Glutamatergic neuron (in vitro differentiated cells): ENCODE results near the gene CDH4. TPM values are rescaled to one million over a fixed set of nuclear protein-coding genes. Genes with fewer than 3 reads are reported as not detected.
"Not testable (repeated sequence)": the region's sequence is repeated elsewhere in the genome, so short reads cannot be mapped to it uniquely, and the experiment has no call there.

Experiments
- DNase-seq: peaks from one replicate; pipeline ENCODE4 v3.0.0; 2022
- H3K27ac Mint-ChIP-seq: one replicate; pipeline ENCODE4 v1.8.0; 2020; ENCODE audit warnings: mild to moderate bottlenecking, mixed read lengths, inconsistent platforms; ENCODE audit not compliant: unreplicated experiment
- H3K27me3 Mint-ChIP-seq: one replicate; pipeline ENCODE4 v1.8.0; 2020; ENCODE audit warnings: mild to moderate bottlenecking, moderate library complexity, mixed read lengths, inconsistent platforms; ENCODE audit not compliant: unreplicated experiment
- H3K36me3 Mint-ChIP-seq: one replicate; pipeline ENCODE4 v1.8.0; 2020; ENCODE audit warnings: mild to moderate bottlenecking, mixed read lengths, inconsistent platforms; ENCODE audit not compliant: unreplicated experiment
- H3K4me1 Mint-ChIP-seq: one replicate; pipeline ENCODE4 v1.8.0; 2020; ENCODE audit warnings: mild to moderate bottlenecking, low read depth, mixed read lengths, inconsistent platforms; ENCODE audit not compliant: unreplicated experiment
- H3K4me3 Mint-ChIP-seq: one replicate; pipeline ENCODE4 v1.8.0; 2020; ENCODE audit warnings: mild to moderate bottlenecking, mixed read lengths, inconsistent platforms; ENCODE audit not compliant: unreplicated experiment
- H3K9me3 Mint-ChIP-seq: one replicate; pipeline ENCODE4 v1.8.0; 2020; ENCODE audit warnings: mild to moderate bottlenecking, moderate library complexity, mixed read lengths, inconsistent platforms; ENCODE audit not compliant: unreplicated experiment
- CTCF ChIP-seq: fragments of 200-600 bp; sonication (generic); IDR thresholded peaks from one replicate; pipeline ENCODE4 v1.5.0; 2021; ENCODE audit not compliant: partially characterized antibody, unreplicated experiment
- total RNA-seq: library from RNA; stranded (reverse); fragmentation: NEBNext Ultra II Directional; extraction: Animal tissue kit (Norgen Biotek cat#: 25700); gene quantifications from one replicate; pipeline ENCODE4 v1.2.1, GENCODE V29; 2021; ENCODE audit not compliant: unreplicated experiment

The CDH4 gene
- total RNA-seq, 1 donor from 2014 or later: 1.2 TPM

- Mint-ChIP-seq H3K27me3 (no peaks in the 10 kb centered on the region), H3K9me3 (peaks cover 9% of the 10 kb centered on the region), H3K36me3 (no peaks in the 10 kb centered on the region), H3K4me3 (no peak overlapping the region), H3K4me1 (peaks cover 7% of the 10 kb centered on the region), H3K27ac (peak overlapping the region; percentile 40)
- no peak for DNase-seq
- no peak for TF ChIP-seq CTCF
These were observed 688.4 kb downstream of the CDH4 start for GRCh38 chr20:61940491-61940890.

GRCh38 chr20:61940976-61941720 is 689.1 kb downstream of the CDH4 start:
- Mint-ChIP-seq H3K4me1 (peaks cover 7% of the 10 kb centered on the region), H3K27ac (no peak overlapping the region), H3K36me3 (no peaks in the 10 kb centered on the region), H3K27me3 (no peaks in the 10 kb centered on the region), H3K9me3 (peaks cover 9% of the 10 kb centered on the region), H3K4me3 (no peak overlapping the region)
- TF ChIP-seq CTCF: no peak
- no peak for DNase-seq

GRCh38 chr20:61941721-61942405 is 689.8 kb downstream of the CDH4 start:
- Mint-ChIP-seq H3K4me1 (peaks cover 7% of the 10 kb centered on the region), H3K27me3 (no peaks in the 10 kb centered on the region), H3K27ac (no peak overlapping the region), H3K36me3 (no peaks in the 10 kb centered on the region), H3K4me3 (no peak overlapping the region), H3K9me3 (peaks cover 9% of the 10 kb centered on the region)
- DNase-seq: peak; percentile 13
- no peak for TF ChIP-seq CTCF

- Mint-ChIP-seq H3K27ac (no peak overlapping the region), H3K4me1 (peaks cover 7% of the 10 kb centered on the region), H3K9me3 (peaks cover 9% of the 10 kb centered on the region), H3K27me3 (no peaks in the 10 kb centered on the region), H3K36me3 (no peaks in the 10 kb centered on the region), H3K4me3 (no peak overlapping the region)
- no peak for TF ChIP-seq CTCF
- peak; percentile 8 for DNase-seq
These were observed 690.5 kb downstream of the CDH4 start for GRCh38 chr20:61942526-61942925.

GRCh38 chr20:61944967-61945366 is 692.9 kb downstream of the CDH4 start:
- H3K4me3 Mint-ChIP-seq, DNase-seq, H3K27ac Mint-ChIP-seq, H3K4me1 Mint-ChIP-seq, H3K27me3 Mint-ChIP-seq, H3K36me3 Mint-ChIP-seq: not testable (repeated sequence)
- peaks cover 12% of the 10 kb centered on the region for H3K9me3 Mint-ChIP-seq

GRCh38 chr20:61945495-61945894 is 693.4 kb downstream of the CDH4 start:
- not testable (repeated sequence) for H3K9me3 Mint-ChIP-seq, H3K27me3 Mint-ChIP-seq, H3K4me1 Mint-ChIP-seq, H3K36me3 Mint-ChIP-seq, DNase-seq, H3K4me3 Mint-ChIP-seq, H3K27ac Mint-ChIP-seq

GRCh38 chr20:61948056-61948455 is 696.0 kb downstream of the CDH4 start:
- H3K27me3 Mint-ChIP-seq, DNase-seq, H3K4me3 Mint-ChIP-seq, H3K4me1 Mint-ChIP-seq, H3K27ac Mint-ChIP-seq, H3K9me3 Mint-ChIP-seq, H3K36me3 Mint-ChIP-seq: not testable (repeated sequence)
